Activated naive CD4-positive, alpha-beta T cell treated with anti-CD3 and anti-CD28 coated beads, Interleukin-2, amount 50 U/mL, for 24 hours (primary cell): ENCODE data around the gene GRAP.
A peak's percentile ranks its signal among the peaks of the same experiment; 100 is the strongest.

ENCODE experiments used
- H3K27ac Mint-ChIP-seq: one replicate; pipeline ENCODE4 v1.8.0; 2021; ENCODE audit warnings: mild to moderate bottlenecking, mixed read lengths
- H3K27me3 Mint-ChIP-seq: one replicate; pipeline ENCODE4 v1.8.0; 2021; ENCODE audit warnings: mixed read lengths
- H3K36me3 Mint-ChIP-seq: one replicate; pipeline ENCODE4 v1.8.0; 2021; ENCODE audit warnings: mixed read lengths
- H3K4me1 Mint-ChIP-seq: one replicate; pipeline ENCODE4 v1.8.0; 2021; ENCODE audit warnings: mixed read lengths
- H3K4me3 Mint-ChIP-seq: one replicate; pipeline ENCODE4 v1.8.0; 2021; ENCODE audit warnings: mild to moderate bottlenecking, mixed read lengths
- H3K9me3 Mint-ChIP-seq: one replicate; pipeline ENCODE4 v1.8.0; 2021; ENCODE audit warnings: mixed read lengths

The GRAP gene

DNA sequence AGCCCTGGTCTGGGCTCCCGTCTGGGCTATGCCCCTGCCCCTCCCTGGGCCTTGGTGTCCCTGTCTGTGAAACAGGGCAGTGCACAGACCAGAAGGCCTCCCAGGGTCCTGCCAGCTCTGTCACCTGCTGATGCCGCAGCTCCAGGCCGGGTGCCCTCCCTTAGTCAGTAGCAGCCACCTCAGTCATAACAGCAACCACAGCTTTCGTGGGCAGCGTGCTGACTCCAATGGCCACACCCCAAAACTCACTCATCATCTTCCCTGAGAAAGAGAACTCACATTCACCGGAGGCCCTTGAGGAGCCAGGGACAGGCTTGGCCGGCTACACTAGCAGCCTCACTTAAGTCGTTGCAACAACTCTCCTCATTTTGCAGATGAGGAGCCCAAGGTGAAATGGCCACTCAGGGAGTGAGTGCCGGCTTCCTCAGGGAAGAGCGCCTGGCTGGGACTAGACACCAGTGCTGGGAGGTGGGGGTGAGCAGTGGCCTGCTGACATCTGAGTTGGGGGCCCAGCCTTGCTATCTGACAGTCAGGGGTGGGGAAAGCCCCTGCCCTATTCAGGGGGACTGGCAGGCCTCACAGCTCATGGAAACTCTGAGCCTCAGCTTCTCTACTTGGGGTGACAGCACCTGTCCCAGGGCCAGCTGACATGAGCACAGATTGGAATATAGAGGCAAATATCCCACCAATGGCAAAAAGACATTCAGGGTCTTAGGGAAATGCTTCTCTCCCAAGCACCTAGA lies 72.2 kb downstream of the GRAP start:
- H3K27ac Mint-ChIP-seq = peak overlapping the region; percentile 23
- H3K4me3 Mint-ChIP-seq = no peak overlapping the region
- H3K9me3 Mint-ChIP-seq = no peaks in the 10 kb centered on the region
- H3K4me1 Mint-ChIP-seq = peaks cover 18% of the 10 kb centered on the region
- peaks cover 3% of the 10 kb centered on the region for H3K36me3 Mint-ChIP-seq
- no peaks in the 10 kb centered on the region for H3K27me3 Mint-ChIP-seq

- no peaks in the 10 kb centered on the region for H3K9me3 Mint-ChIP-seq
- H3K36me3 Mint-ChIP-seq = peaks cover 2% of the 10 kb centered on the region
- peaks cover 20% of the 10 kb centered on the region for H3K4me1 Mint-ChIP-seq
- H3K27me3 Mint-ChIP-seq = no peaks in the 10 kb centered on the region
- H3K27ac Mint-ChIP-seq = no peak overlapping the region
- no peak overlapping the region for H3K4me3 Mint-ChIP-seq
Observed at GRCh38 chr17:18971801-18972200, 75.0 kb downstream of the GRAP start.
